T-helper 2 cell treated with Interferon-gamma antibody and Interleukin-4, amounts not matched to agents 100 ng/mL and 5 ng/mL, for 36 hours (primary cell): ENCODE results near the gene APOH. TPM values are rescaled to one million over a fixed set of nuclear protein-coding genes. Genes with fewer than 3 reads are reported as not detected.
"Not testable (repeated sequence)": the region's sequence is repeated elsewhere in the genome, so short reads cannot be mapped to it uniquely, and the experiment has no call there.

Experiments
- intact Hi-C: fragments of 100-400 bp; cut with micrococcal nuclease; formaldehyde crosslinking; loops from one replicate; pipeline ENCODE4 v1.15.1; 2023
- total RNA-seq: library from RNA; stranded (reverse); gene quantifications from 2 replicates; pipeline ENCODE4 v1.2.3, GENCODE V29; 2022

Gene APOH, protein sequence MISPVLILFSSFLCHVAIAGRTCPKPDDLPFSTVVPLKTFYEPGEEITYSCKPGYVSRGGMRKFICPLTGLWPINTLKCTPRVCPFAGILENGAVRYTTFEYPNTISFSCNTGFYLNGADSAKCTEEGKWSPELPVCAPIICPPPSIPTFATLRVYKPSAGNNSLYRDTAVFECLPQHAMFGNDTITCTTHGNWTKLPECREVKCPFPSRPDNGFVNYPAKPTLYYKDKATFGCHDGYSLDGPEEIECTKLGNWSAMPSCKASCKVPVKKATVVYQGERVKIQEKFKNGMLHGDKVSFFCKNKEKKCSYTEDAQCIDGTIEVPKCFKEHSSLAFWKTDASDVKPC
- total RNA-seq: not detected in 2 replicates

- intact Hi-C loops: no loop called here
These were observed at the start of gene APOH for GRCh38 chr17:66228887-66229782. APOH (minus strand) TSS chr17:66229415; CDS start chr17:66229379, 36 bp downstream.

- intact Hi-C loops: no loop called here
These were observed 48.0 kb upstream of the APOH start for GRCh38 chr17:66277191-66277590.

- intact Hi-C loops: no loop called here
These were observed 47.2 kb upstream of the APOH start for GRCh38 chr17:66276328-66276937.

GRCh38 chr17:66275651-66276050, 46.4 kb upstream of the APOH start:
- intact Hi-C loops: no loop called here

DNA sequence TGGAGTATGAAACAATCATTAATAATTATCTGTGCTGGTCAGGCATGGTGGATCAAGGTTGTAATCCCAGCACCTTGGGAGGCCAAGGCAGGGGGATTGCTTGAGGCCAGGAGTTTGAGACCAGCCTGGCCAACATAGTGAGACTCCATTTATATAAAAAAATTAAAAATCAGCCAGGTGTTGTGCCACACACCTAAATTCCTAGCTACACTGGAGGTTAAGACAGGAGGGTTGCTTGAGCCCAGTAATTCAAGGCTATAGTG, 44.3 kb upstream of the APOH start:
- intact Hi-C loops: no loop called here

DNA sequence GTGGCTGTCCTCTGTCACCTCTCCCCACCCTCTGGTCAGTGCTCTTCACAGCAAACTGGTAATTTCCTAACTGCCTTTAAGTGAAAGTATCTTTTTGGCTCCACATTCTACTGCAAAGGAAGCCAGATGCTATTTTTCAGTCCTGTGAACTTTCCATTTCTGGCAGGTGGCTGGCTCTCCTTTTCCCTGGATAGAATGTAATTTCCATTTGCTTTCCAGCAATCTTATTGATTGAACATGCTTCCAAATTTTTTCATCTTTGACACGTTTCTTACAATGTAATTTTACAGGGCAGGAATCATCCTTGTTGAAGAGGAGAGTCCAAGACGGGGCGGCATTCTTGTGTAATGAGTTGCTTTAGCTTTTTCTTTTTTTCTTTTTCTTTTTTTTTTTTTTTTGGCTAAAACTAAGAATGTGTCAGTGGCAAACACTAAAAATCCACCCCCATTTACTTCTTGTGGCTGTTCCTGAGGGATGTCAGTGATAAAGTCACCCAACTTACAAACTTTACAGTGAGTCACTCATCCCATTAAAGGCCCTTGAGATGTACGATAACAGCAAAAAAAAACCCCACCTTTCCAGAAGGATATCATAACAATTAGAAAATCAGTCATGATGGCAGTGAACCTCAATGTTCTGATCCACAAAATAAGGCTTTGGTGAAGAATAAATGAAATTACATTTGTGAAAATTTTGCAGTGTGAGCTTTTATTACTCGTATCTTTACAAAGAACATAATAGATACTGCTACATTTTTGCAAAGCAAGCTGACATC, 43.8 kb upstream of the APOH start:
- intact Hi-C loops: no loop called here

GRCh38 chr17:66271512-66271911, 42.3 kb upstream of the APOH start:
- intact Hi-C loops: no loop called here

DNA sequence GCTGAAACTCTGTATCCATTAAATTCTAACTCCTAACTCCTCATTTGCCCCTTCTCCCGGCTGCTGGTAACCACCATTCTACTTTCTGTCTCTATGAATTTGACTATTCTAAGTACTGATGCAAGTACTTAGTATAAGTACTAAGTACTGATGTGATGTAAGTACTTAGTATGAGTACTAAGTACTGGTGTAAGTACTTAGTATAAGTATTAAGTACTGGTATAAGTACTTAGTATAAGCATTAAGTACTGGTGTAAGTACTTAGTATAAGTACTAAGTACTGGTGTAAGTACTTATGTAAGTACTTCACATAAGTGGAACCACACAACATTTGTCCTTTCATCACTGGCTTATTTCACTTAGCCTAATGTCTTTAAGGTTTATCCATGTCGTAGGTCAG, 40.9 kb upstream of the APOH start:
- intact Hi-C loops: no loop called here

GRCh38 chr17:66268247-66268927, 39.2 kb upstream of the APOH start:
- intact Hi-C loops: no loop called here

GRCh38 chr17:66264696-66265095, 35.5 kb upstream of the APOH start:
- intact Hi-C loops: no loop called here

DNA sequence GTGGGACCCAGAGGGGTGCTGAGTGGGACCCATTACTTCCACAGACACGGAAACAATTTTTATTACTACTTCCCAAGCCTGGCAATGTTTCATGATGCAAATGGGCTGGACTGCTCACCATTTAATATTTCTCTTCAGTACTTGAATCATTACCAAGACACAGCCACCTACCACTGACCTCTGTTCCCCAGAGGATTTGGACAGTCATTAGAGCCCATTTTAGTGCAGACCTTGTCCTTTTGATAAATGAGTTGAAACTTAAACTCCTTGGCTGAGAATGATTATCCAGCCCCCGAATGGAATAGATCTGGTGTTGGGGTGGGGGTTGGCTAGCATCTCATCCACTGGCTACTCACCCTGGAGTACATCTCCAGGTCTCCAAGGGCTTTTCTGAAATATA, 33.6 kb upstream of the APOH start:
- intact Hi-C loops: no loop called here

DNA sequence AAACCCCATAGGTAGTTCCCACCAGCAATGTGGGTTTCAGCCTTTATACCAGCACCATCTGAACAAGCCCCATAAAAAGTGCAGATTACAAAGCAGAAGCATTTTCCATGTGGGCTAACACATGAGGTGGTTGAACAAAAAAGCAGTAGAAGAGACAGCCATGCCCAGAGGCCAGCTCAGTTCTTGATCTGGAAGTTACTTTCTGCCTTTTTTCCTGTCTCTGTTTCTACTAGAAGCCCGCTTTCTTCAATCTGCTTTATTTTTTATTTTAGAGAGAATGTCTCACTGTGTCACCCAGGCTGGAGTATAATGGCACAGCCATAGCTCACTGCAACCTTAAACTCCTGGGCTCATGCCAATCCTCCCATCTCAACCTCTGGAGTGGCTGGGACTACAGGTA, 31.5 kb upstream of the APOH start:
- intact Hi-C loops: no loop called here

DNA sequence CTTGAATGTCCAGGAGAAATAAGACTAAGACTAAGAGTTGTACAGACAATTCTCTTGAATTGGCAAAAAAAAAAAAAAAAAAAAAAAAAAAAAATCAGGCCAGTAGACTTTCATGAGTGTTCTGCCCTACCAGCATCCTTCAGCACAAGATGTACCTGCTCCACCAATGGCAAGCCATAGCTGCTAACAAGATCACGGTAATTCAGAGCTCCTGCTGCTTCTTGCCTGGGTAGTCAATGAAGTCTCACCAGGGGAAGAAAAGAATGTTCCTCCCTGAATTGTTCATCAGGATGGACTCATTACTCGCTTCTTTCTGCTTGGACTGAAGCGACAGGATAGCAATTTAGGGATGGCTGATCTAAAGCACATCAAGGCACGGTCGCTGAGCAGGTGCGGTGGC, 31.1 kb upstream of the APOH start:
- intact Hi-C loops: no loop called here

- intact Hi-C loops: loop anchor here (1.0 to 5.0 kb wide), 7 partner anchors 49 to 460 kb away; no protein-coding TSS in a partner anchor
These were observed 26.3 kb upstream of the APOH start for GRCh38 chr17:66255527-66255971.

- intact Hi-C loops: loop anchor here (1.0 to 5.0 kb wide), 7 partner anchors 50 to 460 kb away; no protein-coding TSS in a partner anchor
These were observed 25.9 kb upstream of the APOH start for GRCh38 chr17:66255112-66255511.

- intact Hi-C loops: not testable (repeated sequence)
These were observed 24.2 kb upstream of the APOH start for GRCh38 chr17:66253458-66253857.

DNA sequence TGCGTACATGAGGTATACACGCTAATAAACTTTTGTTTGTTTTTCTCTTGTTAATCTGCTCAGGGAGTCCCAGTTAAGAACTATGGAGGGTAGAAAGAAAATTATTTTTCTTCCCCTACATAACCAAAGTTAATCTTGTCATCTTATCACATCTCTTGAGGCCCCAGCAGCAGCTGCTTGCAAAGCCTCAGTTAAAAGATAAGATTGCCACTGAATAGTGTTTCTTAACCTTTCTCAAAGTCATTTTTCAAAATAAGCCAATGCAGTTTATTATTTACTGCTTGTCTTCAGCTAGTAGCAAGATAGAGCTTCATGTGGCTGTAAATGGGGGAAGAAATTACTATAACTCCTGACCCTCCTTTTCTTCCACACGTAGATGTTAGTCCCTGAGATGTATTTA, 21.5 kb upstream of the APOH start:
- intact Hi-C loops: no loop called here

DNA sequence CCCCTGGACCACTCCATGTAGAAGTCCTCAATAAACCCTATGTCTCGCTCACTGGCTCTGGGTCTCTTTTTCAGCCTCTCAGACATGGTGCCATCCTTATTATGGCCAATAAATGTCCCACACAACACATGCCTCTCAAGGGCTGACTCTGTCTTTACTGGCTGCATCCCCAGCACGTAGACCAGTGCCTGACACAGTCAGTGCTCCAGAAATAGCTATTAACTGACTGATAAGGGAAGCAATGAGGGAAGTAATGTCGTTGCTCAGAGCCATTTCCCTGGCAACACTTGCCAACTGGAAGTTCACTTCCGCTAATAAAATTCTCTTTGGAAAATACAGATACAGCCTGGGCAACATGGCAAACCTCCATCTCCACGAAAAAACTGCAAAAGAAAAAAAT, 19.1 kb upstream of the APOH start:
- intact Hi-C loops: loop anchor here (10.0 kb wide), 1 partner anchor 87 kb away; no protein-coding TSS in a partner anchor

- intact Hi-C loops: loop anchor here (10.0 kb wide), 1 partner anchor 93 kb away; no protein-coding TSS in a partner anchor
These were observed 12.6 kb upstream of the APOH start for GRCh38 chr17:66241839-66242238.

DNA sequence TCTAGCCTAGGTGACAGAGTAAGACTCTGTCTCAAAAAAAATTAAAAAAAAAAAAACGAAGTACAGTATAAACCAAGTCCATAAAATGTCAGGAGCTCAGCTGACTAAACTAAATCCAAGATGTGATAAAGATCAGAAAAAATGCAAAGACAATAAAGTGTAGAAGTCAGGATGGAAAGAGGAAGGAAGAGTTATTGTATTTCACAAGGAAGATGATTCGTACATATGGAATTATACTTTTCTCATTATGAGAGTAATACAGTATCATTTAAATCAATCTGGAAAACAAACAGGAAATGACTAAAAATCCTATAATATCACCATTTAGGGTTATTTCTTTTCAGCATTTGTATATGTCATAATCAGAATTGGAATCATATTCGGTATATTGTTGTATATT, 11.4 kb upstream of the APOH start:
- intact Hi-C loops: loop anchor here (10.0 kb wide), 1 partner anchor 94 kb away; no protein-coding TSS in a partner anchor
